HepG2 (cell line): Measurements from ENCODE around the gene POLR3H.

ENCODE experiments used
- KDM1A ChIP-seq: IDR thresholded peaks from 2 replicates; pipeline ENCODE4 v1.6.1; 2016; ENCODE audit warnings: missing compliant biosample characterization
- PLRG1 ChIP-seq: fragments of 450-650 bp; conservative IDR thresholded peaks from 2 replicates; pipeline ENCODE4 v1.6.1; 2016
- RBFOX2 ChIP-seq: fragments of 200-400 bp; formaldehyde crosslinking; IDR thresholded peaks from 2 replicates; pipeline ENCODE4 v1.6.1; 2017; ENCODE audit warnings: low read depth, mild to moderate bottlenecking, low read length
- RELA ChIP-seq: sonication (generic); formaldehyde crosslinking; IDR thresholded peaks from 2 replicates; pipeline ENCODE4 v1.4.0; 2020; ENCODE audit warnings: missing genetic modification reagents
- SMARCC2 ChIP-seq: fragments of 450-650 bp; IDR thresholded peaks from 2 replicates; pipeline ENCODE4 v1.6.1; 2017; ENCODE audit warnings: antibody characterized with exemption, mild to moderate bottlenecking
- ZNF121 ChIP-seq: sonication (generic); formaldehyde crosslinking; IDR thresholded peaks from 2 replicates; pipeline ENCODE4 v1.5.0; 2020; ENCODE audit warnings: mild to moderate bottlenecking, missing genetic modification reagents
- ZNF543 ChIP-seq: sonication (generic); formaldehyde crosslinking; IDR thresholded peaks from 2 replicates; pipeline ENCODE4 v1.4.0; 2020; ENCODE audit warnings: mild to moderate bottlenecking, missing genetic modification reagents
- ZNF670 ChIP-seq: sonication (generic); formaldehyde crosslinking; IDR thresholded peaks from 2 replicates; pipeline ENCODE4 v1.8.0; 2022; ENCODE audit warnings: mild to moderate bottlenecking, missing genetic modification reagents, borderline replicate concordance
- TF ChIP-seq, protein P1 (sequence below): sonication (generic); formaldehyde crosslinking; IDR thresholded peaks from 2 replicates; pipeline ENCODE4 v1.5.0; 2020; ENCODE audit warnings: mild to moderate bottlenecking, missing genetic modification reagents, moderate library complexity
- TF ChIP-seq, protein P2 (sequence below): sonication (generic); formaldehyde crosslinking; IDR thresholded peaks from 2 replicates; pipeline ENCODE4 v1.5.0; 2020; ENCODE audit warnings: missing genetic modification reagents
- TF ChIP-seq, protein P3 (sequence below): sonication (generic); formaldehyde crosslinking; IDR thresholded peaks from 2 replicates; pipeline ENCODE4 v1.4.0; 2020; ENCODE audit warnings: missing genetic modification reagents

DNA sequence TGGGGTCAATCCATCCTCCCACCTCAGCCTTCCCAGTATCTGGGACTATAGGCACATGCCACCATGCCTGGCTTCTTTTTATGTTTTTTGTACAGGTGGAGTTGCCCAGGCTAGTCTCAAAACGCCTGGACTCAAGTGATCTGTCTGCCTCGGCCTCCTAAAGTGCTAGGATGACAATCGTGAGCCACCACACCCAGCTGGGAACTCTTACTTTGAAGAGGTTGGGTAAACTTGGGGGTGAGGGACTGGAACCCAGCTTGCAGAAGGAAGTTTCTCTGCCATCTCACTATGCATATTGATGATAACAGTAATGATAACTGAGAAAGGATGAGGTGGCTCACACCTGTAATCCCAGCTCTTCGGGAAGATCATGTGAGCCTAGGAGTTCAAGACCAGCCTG, 39.5 kb downstream of the POLR3H start:
- TF ChIP-seq RELA (CRISPR knock-in tag) (no peak), ZNF121 (no peak), SMARCC2 (no peak), RBFOX2 (no peak), ZNF543 (CRISPR knock-in tag) (no peak), PLRG1 (no peak), ZNF670 (CRISPR knock-in tag) (no peak), KDM1A (CRISPR knock-in tag) (no peak)
- TF ChIP-seq, protein P1, sequence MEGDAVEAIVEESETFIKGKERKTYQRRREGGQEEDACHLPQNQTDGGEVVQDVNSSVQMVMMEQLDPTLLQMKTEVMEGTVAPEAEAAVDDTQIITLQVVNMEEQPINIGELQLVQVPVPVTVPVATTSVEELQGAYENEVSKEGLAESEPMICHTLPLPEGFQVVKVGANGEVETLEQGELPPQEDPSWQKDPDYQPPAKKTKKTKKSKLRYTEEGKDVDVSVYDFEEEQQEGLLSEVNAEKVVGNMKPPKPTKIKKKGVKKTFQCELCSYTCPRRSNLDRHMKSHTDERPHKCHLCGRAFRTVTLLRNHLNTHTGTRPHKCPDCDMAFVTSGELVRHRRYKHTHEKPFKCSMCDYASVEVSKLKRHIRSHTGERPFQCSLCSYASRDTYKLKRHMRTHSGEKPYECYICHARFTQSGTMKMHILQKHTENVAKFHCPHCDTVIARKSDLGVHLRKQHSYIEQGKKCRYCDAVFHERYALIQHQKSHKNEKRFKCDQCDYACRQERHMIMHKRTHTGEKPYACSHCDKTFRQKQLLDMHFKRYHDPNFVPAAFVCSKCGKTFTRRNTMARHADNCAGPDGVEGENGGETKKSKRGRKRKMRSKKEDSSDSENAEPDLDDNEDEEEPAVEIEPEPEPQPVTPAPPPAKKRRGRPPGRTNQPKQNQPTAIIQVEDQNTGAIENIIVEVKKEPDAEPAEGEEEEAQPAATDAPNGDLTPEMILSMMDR (CRISPR knock-in tag): no peak
- TF ChIP-seq, protein P2, sequence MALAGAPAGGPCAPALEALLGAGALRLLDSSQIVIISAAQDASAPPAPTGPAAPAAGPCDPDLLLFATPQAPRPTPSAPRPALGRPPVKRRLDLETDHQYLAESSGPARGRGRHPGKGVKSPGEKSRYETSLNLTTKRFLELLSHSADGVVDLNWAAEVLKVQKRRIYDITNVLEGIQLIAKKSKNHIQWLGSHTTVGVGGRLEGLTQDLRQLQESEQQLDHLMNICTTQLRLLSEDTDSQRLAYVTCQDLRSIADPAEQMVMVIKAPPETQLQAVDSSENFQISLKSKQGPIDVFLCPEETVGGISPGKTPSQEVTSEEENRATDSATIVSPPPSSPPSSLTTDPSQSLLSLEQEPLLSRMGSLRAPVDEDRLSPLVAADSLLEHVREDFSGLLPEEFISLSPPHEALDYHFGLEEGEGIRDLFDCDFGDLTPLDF: no peak
- TF ChIP-seq, protein P3, sequence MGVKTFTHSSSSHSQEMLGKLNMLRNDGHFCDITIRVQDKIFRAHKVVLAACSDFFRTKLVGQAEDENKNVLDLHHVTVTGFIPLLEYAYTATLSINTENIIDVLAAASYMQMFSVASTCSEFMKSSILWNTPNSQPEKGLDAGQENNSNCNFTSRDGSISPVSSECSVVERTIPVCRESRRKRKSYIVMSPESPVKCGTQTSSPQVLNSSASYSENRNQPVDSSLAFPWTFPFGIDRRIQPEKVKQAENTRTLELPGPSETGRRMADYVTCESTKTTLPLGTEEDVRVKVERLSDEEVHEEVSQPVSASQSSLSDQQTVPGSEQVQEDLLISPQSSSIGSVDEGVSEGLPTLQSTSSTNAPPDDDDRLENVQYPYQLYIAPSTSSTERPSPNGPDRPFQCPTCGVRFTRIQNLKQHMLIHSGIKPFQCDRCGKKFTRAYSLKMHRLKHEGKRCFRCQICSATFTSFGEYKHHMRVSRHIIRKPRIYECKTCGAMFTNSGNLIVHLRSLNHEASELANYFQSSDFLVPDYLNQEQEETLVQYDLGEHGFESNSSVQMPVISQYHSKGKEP (CRISPR knock-in tag): no peak
